ENCODE results near the gene MSI2. TPM values are rescaled to one million over a fixed set of nuclear protein-coding genes. Genes with fewer than 3 reads are reported as not detected.

Gene MSI2
- total and polyA plus RNA-seq, 2 donors (not counting 3 experiments of a cell fraction or from before 2014, with no cell fraction given): 20.9 to 59.3 TPM

DNA sequence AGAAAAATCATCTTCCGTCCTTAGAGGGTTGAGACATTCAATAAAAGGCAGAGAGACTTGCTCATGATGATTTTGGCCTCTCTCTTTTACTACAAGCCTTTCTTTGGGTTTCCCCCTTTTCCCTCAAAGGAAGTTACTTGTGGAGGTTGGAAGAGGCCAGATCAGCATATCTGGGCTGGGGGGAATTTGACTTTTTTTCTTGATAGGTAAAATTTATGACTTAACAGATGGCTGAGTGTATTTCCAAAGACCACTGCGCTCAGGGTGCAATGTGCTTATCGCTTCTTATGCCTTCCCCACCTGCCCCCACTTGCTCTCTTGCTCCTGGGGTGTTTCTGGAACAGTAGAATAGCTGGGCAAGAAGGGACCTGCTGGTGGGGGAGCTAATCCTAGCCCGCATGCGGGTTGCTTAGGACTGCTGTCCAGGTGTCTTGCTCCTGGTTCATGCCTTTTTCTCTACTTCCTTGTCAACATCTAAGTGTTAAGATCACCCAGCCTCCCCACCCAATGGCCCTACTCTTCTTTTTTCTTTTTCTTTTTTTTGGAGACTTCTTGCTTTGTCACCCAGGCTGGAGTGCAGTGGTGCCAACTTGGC lies 131.9 kb downstream of the MSI2 start:
- no peak overlapping the region for H3K4me3 ChIP-seq (replicated peaks in 1 of 3; ENCODE audit: insufficient read depth in 1 of 3, low read depth in 1 of 3, low read length in 3 of 3)
- DNase-seq (ENCODE audit: low read depth, low spot score) (no peak), FAIRE-seq (no peak)
- no peaks in the 10 kb centered on the region for H3K79me2 ChIP-seq (ENCODE audit: control insufficient read depth, insufficient read depth, low read length)
- H3K27ac ChIP-seq (ENCODE audit: insufficient read depth, low read depth, low read length): no peak overlapping the region
- ChIA-PET CTCF (no interaction called here), POLR2A (no interaction called here)
- H3K4me2 ChIP-seq (ENCODE audit: insufficient read depth, low read length): no peak overlapping the region
- H3K9me1 ChIP-seq (replicated peaks; ENCODE audit: control insufficient read depth, extremely low read depth, insufficient read depth, low read length): no peaks in the 10 kb centered on the region
- intact Hi-C loops (cut with micrococcal nuclease): no loop called here
- H3K9ac ChIP-seq (replicated peaks; ENCODE audit: extremely low read depth, insufficient read depth, low read length): no peak overlapping the region
- H4K20me1 ChIP-seq (replicated peaks; ENCODE audit: control insufficient read depth, extremely low read depth, insufficient read depth, low read length): no peaks in the 10 kb centered on the region
- H3K9me3 ChIP-seq (replicated peaks; ENCODE audit: control insufficient read depth, insufficient read depth, low read length): no peaks in the 10 kb centered on the region
- H3K27me3 ChIP-seq (ENCODE audit: control insufficient read depth in 2 of 2, insufficient read depth in 2 of 2, low read length in 2 of 2): no peaks in the 10 kb centered on the region
- dilution Hi-C loops (cut with MboI; ENCODE audit: extremely low pct_ligation_motif_present, low sequenced_read_pairs): no loop called here
- no peak overlapping the region for H2AFZ ChIP-seq (ENCODE audit: low read depth, low read length)
- no peak for TF ChIP-seq JUN (IDR thresholded peaks at IDR 0.05; ENCODE audit: borderline replicate concordance, insufficient read depth, insufficient read length, low read depth)
- no peak for TF ChIP-seq FOS (IDR thresholded peaks at IDR 0.05; ENCODE audit: borderline replicate concordance, insufficient read depth, low read length)
- TF ChIP-seq, protein P1, sequence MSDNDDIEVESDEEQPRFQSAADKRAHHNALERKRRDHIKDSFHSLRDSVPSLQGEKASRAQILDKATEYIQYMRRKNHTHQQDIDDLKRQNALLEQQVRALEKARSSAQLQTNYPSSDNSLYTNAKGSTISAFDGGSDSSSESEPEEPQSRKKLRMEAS (IDR thresholded peaks at IDR 0.05; ENCODE audit: insufficient read depth, insufficient read length): no peak
- no peak for TF ChIP-seq MYC (IDR thresholded peaks at IDR 0.05; ENCODE audit: low read depth, low read length)
- no peak for TF ChIP-seq POLR2A (IDR thresholded peaks at IDR 0.05; ENCODE audit: low read depth, low read length)
- no peak for TF ChIP-seq EZH2 (IDR thresholded peaks at IDR 0.05; ENCODE audit: borderline replicate concordance, low read depth, low read length, severe bottlenecking)
- TF ChIP-seq, protein P2, sequence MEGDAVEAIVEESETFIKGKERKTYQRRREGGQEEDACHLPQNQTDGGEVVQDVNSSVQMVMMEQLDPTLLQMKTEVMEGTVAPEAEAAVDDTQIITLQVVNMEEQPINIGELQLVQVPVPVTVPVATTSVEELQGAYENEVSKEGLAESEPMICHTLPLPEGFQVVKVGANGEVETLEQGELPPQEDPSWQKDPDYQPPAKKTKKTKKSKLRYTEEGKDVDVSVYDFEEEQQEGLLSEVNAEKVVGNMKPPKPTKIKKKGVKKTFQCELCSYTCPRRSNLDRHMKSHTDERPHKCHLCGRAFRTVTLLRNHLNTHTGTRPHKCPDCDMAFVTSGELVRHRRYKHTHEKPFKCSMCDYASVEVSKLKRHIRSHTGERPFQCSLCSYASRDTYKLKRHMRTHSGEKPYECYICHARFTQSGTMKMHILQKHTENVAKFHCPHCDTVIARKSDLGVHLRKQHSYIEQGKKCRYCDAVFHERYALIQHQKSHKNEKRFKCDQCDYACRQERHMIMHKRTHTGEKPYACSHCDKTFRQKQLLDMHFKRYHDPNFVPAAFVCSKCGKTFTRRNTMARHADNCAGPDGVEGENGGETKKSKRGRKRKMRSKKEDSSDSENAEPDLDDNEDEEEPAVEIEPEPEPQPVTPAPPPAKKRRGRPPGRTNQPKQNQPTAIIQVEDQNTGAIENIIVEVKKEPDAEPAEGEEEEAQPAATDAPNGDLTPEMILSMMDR (IDR thresholded peaks at IDR 0.05; ENCODE audit: extremely low read depth in 1 of 2, insufficient read depth in 1 of 2, low read depth in 1 of 2, low read length in 2 of 2): no peak
- no peak for TF ChIP-seq GATA2 (IDR thresholded peaks at IDR 0.05; ENCODE audit: insufficient read depth, insufficient read length, low read depth, low read length)
- TF ChIP-seq POLR2AphosphoS5 (IDR thresholded peaks at IDR 0.05; ENCODE audit: insufficient read depth, low read depth, low read length): no peak
- no peaks in the 10 kb centered on the region for H3K36me3 ChIP-seq (ENCODE audit: control insufficient read depth in 2 of 2, extremely low read depth in 1 of 2, insufficient read depth in 2 of 2, low read length in 2 of 2)
- no TSS peak for BruUV-seq (replicated peaks)
- no peaks in the 10 kb centered on the region for H3K4me1 ChIP-seq (ENCODE audit: control insufficient read depth, extremely low read depth, insufficient read depth, low read length)

Measured in endothelial cell of umbilical vein (primary cell).